ENCODE data around the gene GLB1L3.

DNA sequence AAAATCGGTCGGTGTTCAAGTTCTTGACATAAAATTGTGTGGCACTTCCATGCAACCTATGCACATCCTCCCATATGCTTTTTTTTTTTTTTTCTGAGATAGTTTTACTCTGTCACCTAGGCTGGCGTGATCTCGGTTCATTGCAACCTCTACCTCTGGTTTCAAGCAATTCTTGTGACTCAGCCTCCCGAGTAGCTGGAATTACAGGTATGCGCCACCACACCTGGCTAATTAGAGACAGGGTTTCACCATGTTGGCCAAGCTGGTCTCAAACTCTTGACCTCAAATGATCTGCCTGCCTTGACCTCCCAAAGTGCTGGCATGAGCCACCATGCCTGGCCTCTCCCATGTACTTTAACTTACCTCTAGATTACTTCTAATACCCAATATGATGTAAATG is 15.0 kb downstream of the GLB1L3 start:
- TF ChIP-seq, protein P1, sequence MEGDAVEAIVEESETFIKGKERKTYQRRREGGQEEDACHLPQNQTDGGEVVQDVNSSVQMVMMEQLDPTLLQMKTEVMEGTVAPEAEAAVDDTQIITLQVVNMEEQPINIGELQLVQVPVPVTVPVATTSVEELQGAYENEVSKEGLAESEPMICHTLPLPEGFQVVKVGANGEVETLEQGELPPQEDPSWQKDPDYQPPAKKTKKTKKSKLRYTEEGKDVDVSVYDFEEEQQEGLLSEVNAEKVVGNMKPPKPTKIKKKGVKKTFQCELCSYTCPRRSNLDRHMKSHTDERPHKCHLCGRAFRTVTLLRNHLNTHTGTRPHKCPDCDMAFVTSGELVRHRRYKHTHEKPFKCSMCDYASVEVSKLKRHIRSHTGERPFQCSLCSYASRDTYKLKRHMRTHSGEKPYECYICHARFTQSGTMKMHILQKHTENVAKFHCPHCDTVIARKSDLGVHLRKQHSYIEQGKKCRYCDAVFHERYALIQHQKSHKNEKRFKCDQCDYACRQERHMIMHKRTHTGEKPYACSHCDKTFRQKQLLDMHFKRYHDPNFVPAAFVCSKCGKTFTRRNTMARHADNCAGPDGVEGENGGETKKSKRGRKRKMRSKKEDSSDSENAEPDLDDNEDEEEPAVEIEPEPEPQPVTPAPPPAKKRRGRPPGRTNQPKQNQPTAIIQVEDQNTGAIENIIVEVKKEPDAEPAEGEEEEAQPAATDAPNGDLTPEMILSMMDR (conservative IDR thresholded peaks at IDR 0.05; ENCODE audit: low read depth, low read length): no peak
- no peak for TF ChIP-seq EZH2 (IDR thresholded peaks at IDR 0.05; ENCODE audit: borderline replicate concordance, low read depth, low read length, poor library complexity, severe bottlenecking)
